HG03095 (cell line): ENCODE results near the gene ATP2B2.

Source experiments
- ATAC-seq: cut with Tn5 transposase; IDR thresholded peaks from one replicate; pipeline ENCODE4 v1.9.1; 2021; ENCODE audit warnings: moderate library complexity; ENCODE audit not compliant: unreplicated experiment

Gene ATP2B2

GRCh38 chr3:10471054-10471688, 34.2 kb downstream of the ATP2B2 start:
- ATAC-seq = no peak

- no peak for ATAC-seq
Measured at GRCh38 chr3:10470120-10471053, 35.0 kb downstream of the ATP2B2 start.

- no peak for ATAC-seq
Measured at GRCh38 chr3:10469441-10470119, 35.8 kb downstream of the ATP2B2 start.

- ATAC-seq = no peak
Measured at GRCh38 chr3:10468613-10469354, 36.6 kb downstream of the ATP2B2 start.

GRCh38 chr3:10467904-10468612, 37.3 kb downstream of the ATP2B2 start:
- no peak for ATAC-seq

- ATAC-seq = no peak
Measured at GRCh38 chr3:10467204-10467603, 38.2 kb downstream of the ATP2B2 start.

GRCh38 chr3:10466186-10466585, 39.2 kb downstream of the ATP2B2 start:
- no peak for ATAC-seq

GRCh38 chr3:10465161-10465560, 40.2 kb downstream of the ATP2B2 start:
- no peak for ATAC-seq

GRCh38 chr3:10463533-10464434, 41.6 kb downstream of the ATP2B2 start:
- no peak for ATAC-seq

GRCh38 chr3:10462641-10463532, 42.5 kb downstream of the ATP2B2 start:
- no peak for ATAC-seq

GRCh38 chr3:10460951-10461545, 44.3 kb downstream of the ATP2B2 start:
- ATAC-seq = no peak

GRCh38 chr3:10459954-10460754, 45.2 kb downstream of the ATP2B2 start:
- ATAC-seq = no peak

GRCh38 chr3:10457560-10457959, 47.8 kb downstream of the ATP2B2 start:
- no peak for ATAC-seq

GRCh38 chr3:10456981-10457380, 48.4 kb downstream of the ATP2B2 start:
- ATAC-seq = no peak

- ATAC-seq = no peak
Measured at GRCh38 chr3:10455545-10455914, 49.9 kb downstream of the ATP2B2 start.

GRCh38 chr3:10454907-10455544, 50.4 kb downstream of the ATP2B2 start:
- no peak for ATAC-seq
